ENCODE results near the gene BMPR1A. TPM values are rescaled to one million over a fixed set of nuclear protein-coding genes. Genes with fewer than 3 reads are reported as not detected.

BMPR1A gene
- total and polyA plus RNA-seq, 2 of the 4 experiments (the other 2 are of a cell fraction), result 15.9 to 93.7 TPM

GRCh38 chr10:86725980-86726676 is 30.3 kb upstream of the BMPR1A start:
- no peak for TF ChIP-seq FOS (IDR thresholded peaks at IDR 0.05; ENCODE audit: low read depth, low read length)
- no peak for TF ChIP-seq CHD1 (IDR thresholded peaks at IDR 0.05; ENCODE audit: low read depth, low read length)
- no peak for TF ChIP-seq MXI1 (IDR thresholded peaks at IDR 0.05; ENCODE audit: borderline replicate concordance, low read depth, low read length)
- TF ChIP-seq ELK1 (IDR thresholded peaks at IDR 0.05; ENCODE audit: borderline replicate concordance, low read depth, low read length), result no peak
- no peak for TF ChIP-seq CTCF (conservative IDR thresholded peaks at IDR 0.05; ENCODE audit: low read depth, low read length)
- no peak for TF ChIP-seq RFX5 (IDR thresholded peaks at IDR 0.05; ENCODE audit: low read depth, low read length)
- no peak for TF ChIP-seq RAD21 (IDR thresholded peaks at IDR 0.05; ENCODE audit: low read length)
- no peak for TF ChIP-seq CEBPB (IDR thresholded peaks at IDR 0.05; ENCODE audit: low read depth, low read length)
- TF ChIP-seq MAZ (IDR thresholded peaks at IDR 0.05; ENCODE audit: borderline replicate concordance, low read depth, low read length), result no peak
- TF ChIP-seq SMC3 (IDR thresholded peaks at IDR 0.05; ENCODE audit: low read depth, low read length), result no peak
- TF ChIP-seq NFE2L2 (IDR thresholded peaks at IDR 0.05; ENCODE audit: low read depth, low read length), result no peak
- TF ChIP-seq BHLHE40 (IDR thresholded peaks at IDR 0.05; ENCODE audit: low read depth, low read length), result no peak
- no peak for TF ChIP-seq USF2 (IDR thresholded peaks at IDR 0.05; ENCODE audit: low read depth, low read length)
- TF ChIP-seq MAFK (IDR thresholded peaks at IDR 0.05; ENCODE audit: low read depth, low read length), result no peak
- TF ChIP-seq POLR2A (IDR thresholded peaks at IDR 0.05; ENCODE audit: low read depth, low read length), result no peak
- TF ChIP-seq RCOR1 (IDR thresholded peaks at IDR 0.05; ENCODE audit: insufficient replicate concordance, low read length), result no peak

More at GRCh38 chr10:86725980-86726676, 30.3 kb upstream of the BMPR1A start:
- ChIA-PET POLR2A (ENCODE audit: unreplicated experiment) (no interaction called here), CTCF (no interaction called here)
- no peak overlapping the region for H2BK120ac ChIP-seq (ENCODE audit: low read depth, low read length)
- H3K27me3 ChIP-seq (ENCODE audit: control insufficient read depth, insufficient read depth, low read length), result 0 out of 2 replicates have a peak, but pooled peaks cover 2% of the 10 kb centered on the region
- no peak overlapping the region for H3K23ac ChIP-seq (ENCODE audit: low read depth, low read length)
- DNase-seq, result no peak
- H2BK20ac ChIP-seq (ENCODE audit: low read depth, low read length), result no peak overlapping the region
- intact Hi-C loops (cut with micrococcal nuclease) (no loop called here), in situ Hi-C loops (cut with MboI; ENCODE audit: low sequenced_read_pairs) (no loop called here), dilution Hi-C loops (cut with HindIII; ENCODE audit: low sequenced_read_pairs, unreplicated experiment) (no loop called here)
- no peak overlapping the region for H4K8ac ChIP-seq (ENCODE audit: low read depth in 2 of 2, low read length in 2 of 2)
- no peak overlapping the region for H3K56ac ChIP-seq (ENCODE audit: extremely low read depth, insufficient read depth, low read length)
- BruUV-seq (replicated peaks), result no TSS peak
- H3K36me3 ChIP-seq (ENCODE audit: control insufficient read depth, insufficient read depth, low read length), result no peaks in the 10 kb centered on the region
- no peak overlapping the region for H4K5ac ChIP-seq (ENCODE audit: low read depth, low read length)
- no peak overlapping the region for H2AK5ac ChIP-seq (ENCODE audit: low read depth, low read length)
- H3K9me3 ChIP-seq (ENCODE audit: control insufficient read depth, insufficient read depth, low read length), result no peaks in the 10 kb centered on the region
- peak overlapping the region; percentile 43 for H2AK9ac ChIP-seq (replicated peaks; ENCODE audit: low read depth, low read length, poor library complexity)
- WGBS, 2 experiments (ENCODE audit: extremely low coverage in 2 of 2, insufficient read length in 1 of 2), result 93% methylated on average over 5 of the region's 14 CpGs; no CpG with 5 or more reads in 1 of the 2 experiments
- no peak overlapping the region for H3K14ac ChIP-seq (replicated peaks; ENCODE audit: low read depth, low read length)
- no peak overlapping the region for H2BK5ac ChIP-seq (ENCODE audit: low read depth, low read length, poor library complexity, severe bottlenecking)
- no peaks in the 10 kb centered on the region for H3K79me1 ChIP-seq (ENCODE audit: low read depth in 1 of 2, low read length in 2 of 2)
- peaks cover 7% of the 10 kb centered on the region; the same call in 1 of the 2 replicates for H3K9me1 ChIP-seq (ENCODE audit: insufficient read depth, low read length)
- H3K4me2 ChIP-seq (ENCODE audit: low read depth, low read length), result no peak overlapping the region
- H3K4me3 ChIP-seq (ENCODE audit: insufficient read depth, low read depth, low read length), result no peak overlapping the region
- H3K4ac ChIP-seq (ENCODE audit: low read depth, low read length), result no peak overlapping the region
- H3K27ac ChIP-seq (ENCODE audit: insufficient read depth, low read length), result no peak overlapping the region
- no peak for ATAC-seq (ENCODE audit: low read depth)
- no peak overlapping the region for H3K9ac ChIP-seq (ENCODE audit: low read depth, low read length)
- no peaks in the 10 kb centered on the region for H4K20me1 ChIP-seq (ENCODE audit: insufficient read depth, low read length)
- H4K91ac ChIP-seq (ENCODE audit: insufficient read depth, low read depth, low read length), result no peak overlapping the region
- H2BK15ac ChIP-seq (ENCODE audit: low read depth, low read length), result no peak overlapping the region
- no peaks in the 10 kb centered on the region; the same call in 1 of the 2 replicates for H3K4me1 ChIP-seq (ENCODE audit: control insufficient read depth, insufficient read depth, low read length)
- H2AFZ ChIP-seq (replicated peaks; ENCODE audit: low read length, poor library complexity), result no peak overlapping the region
- no peak overlapping the region for H3K18ac ChIP-seq (ENCODE audit: low read depth, low read length)
